Measurements from ENCODE around the gene ALK. TPM values are rescaled to one million over a fixed set of nuclear protein-coding genes. Genes with fewer than 3 reads are reported as not detected.
A peak's percentile ranks its signal among the peaks of the same experiment; 100 is the strongest.

Gene ALK
- total RNA-seq, 1 experiment from 2014 or later, result 14.7 TPM

DNA sequence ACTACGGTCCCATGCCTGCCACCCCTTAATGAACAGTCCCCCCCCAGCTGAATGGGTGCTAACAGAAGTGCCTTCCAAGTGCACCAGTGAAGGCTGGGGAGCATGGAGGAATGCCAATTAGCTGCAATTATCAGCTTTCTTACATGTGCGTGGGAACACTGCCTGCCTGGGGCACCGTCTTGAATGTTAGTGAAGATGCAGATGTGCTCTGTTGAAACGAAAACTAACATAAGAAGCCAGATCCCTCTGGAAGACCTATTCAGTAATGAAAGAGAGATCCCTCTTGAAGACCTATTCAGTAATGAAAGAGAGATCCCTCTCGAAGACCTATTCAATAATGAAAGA lies 651.6 kb downstream of the ALK start:
- H3K9me3 ChIP-seq (ENCODE audit: low read depth, low read length, poor library complexity, severe bottlenecking), result no peaks in the 10 kb centered on the region
- intact Hi-C loops (cut with micrococcal nuclease; ENCODE audit: unreplicated experiment), result no loop called here
- no peaks in the 10 kb centered on the region for H3K27me3 ChIP-seq (replicated peaks; ENCODE audit: insufficient read depth, low read depth, low read length, poor library complexity)
- H3K4me3 ChIP-seq (ENCODE audit: low read depth, low read length, poor library complexity, severe bottlenecking), result no peak overlapping the region
- DNase-seq (ENCODE audit: low spot score), result peak; percentile 93
- H3K27ac ChIP-seq (ENCODE audit: low read depth, low read length, poor library complexity, severe bottlenecking), result peak overlapping the region; percentile 89
- ChIA-PET POLR2A (ENCODE audit: low non-redundant PET) (no interaction called here), CTCF (no interaction called here)
- peaks cover 44% of the 10 kb centered on the region for H3K4me1 ChIP-seq (ENCODE audit: insufficient read depth, low read length, poor library complexity, severe bottlenecking)
- TF ChIP-seq EZH2 (IDR thresholded peaks at IDR 0.05; ENCODE audit: borderline replicate concordance, low read depth, low read length, poor library complexity, severe bottlenecking), result no peak
- BruUV-seq (replicated peaks), result no TSS peak
- no peaks in the 10 kb centered on the region for H3K36me3 ChIP-seq (ENCODE audit: insufficient read depth, low read length, poor library complexity, severe bottlenecking)

DNA sequence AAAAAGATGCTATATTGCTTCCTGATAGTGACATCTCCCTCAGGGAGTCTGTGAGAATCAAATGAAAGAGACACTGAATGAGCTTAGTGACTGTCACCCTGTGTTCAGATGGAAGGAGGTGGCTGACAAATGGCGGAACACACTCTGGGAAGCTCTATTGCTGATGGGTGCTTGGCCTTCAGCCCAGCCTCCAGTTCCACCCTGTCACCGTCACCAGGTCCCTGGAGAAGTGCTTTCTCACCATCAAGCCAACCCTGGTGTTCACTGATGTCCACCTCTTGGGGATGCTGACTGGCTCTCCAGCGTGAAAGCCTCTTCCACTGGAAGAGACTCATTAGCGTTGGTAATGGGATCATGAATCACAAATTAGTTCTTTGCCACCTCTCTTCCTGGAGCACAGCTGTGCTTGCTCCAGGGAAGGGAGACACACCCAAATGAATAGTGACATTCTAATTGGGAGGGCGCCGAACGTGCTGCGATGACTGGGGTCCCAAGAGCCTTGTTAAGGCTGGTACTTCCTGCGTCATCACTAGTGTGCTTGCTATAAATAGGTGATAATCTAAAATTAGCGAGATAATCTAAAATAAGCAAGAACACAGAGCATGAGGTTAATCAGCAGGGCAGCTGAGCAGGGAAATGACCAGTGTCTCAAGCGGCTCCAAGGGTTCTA lies 652.2 kb downstream of the ALK start:
- Histone ChIP-seq H3K4me1 (ENCODE audit: insufficient read depth, low read length, poor library complexity, severe bottlenecking) (peaks cover 44% of the 10 kb centered on the region), H3K4me3 (ENCODE audit: low read depth, low read length, poor library complexity, severe bottlenecking) (no peak overlapping the region), H3K36me3 (ENCODE audit: insufficient read depth, low read length, poor library complexity, severe bottlenecking) (no peaks in the 10 kb centered on the region), H3K27ac (ENCODE audit: low read depth, low read length, poor library complexity, severe bottlenecking) (peak overlapping the region; percentile 89), H3K9me3 (ENCODE audit: low read depth, low read length, poor library complexity, severe bottlenecking) (no peaks in the 10 kb centered on the region), H3K27me3 (replicated peaks; ENCODE audit: insufficient read depth, low read depth, low read length, poor library complexity) (no peaks in the 10 kb centered on the region)
- no TSS peak for BruUV-seq (replicated peaks)
- TF ChIP-seq EZH2 (IDR thresholded peaks at IDR 0.05; ENCODE audit: borderline replicate concordance, low read depth, low read length, poor library complexity, severe bottlenecking) (no peak), CTCF (conservative IDR thresholded peaks at IDR 0.05; ENCODE audit: low read depth, low read length) (no peak)
- ChIA-PET POLR2A (ENCODE audit: low non-redundant PET) (interaction anchor here (0.6 kb wide), 1 partner anchor 615 kb away, joined by 5 read pairs; no protein-coding TSS in a partner anchor), CTCF (no interaction called here)
- intact Hi-C loops (cut with micrococcal nuclease; ENCODE audit: unreplicated experiment), result no loop called here
- DNase-seq (ENCODE audit: low spot score), result peak; percentile 97

DNA sequence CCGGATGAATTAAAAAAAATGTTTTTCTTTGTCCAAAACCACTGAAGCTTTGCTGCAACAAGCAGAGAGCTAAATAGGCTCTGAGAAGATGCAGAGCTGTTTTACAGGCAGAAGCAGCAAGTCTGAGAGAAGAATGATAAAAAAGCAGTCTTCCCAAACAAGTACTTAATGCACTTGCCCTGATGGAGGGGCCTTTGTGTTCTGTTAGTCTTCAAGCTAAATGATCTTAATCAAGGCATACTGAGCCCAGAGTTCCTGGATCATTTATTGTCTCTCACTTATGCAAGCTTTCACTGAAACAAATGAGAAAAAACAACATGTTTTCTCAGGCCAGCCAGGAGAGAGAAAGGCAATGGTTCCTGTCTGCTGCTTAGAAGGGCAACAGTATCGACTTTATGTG lies 653.7 kb downstream of the ALK start:
- H3K9me3 ChIP-seq (ENCODE audit: low read depth, low read length, poor library complexity, severe bottlenecking), result no peaks in the 10 kb centered on the region
- no peak overlapping the region for H3K4me3 ChIP-seq (ENCODE audit: low read depth, low read length, poor library complexity, severe bottlenecking)
- DNase-seq (ENCODE audit: low spot score), result no peak
- peaks cover 48% of the 10 kb centered on the region for H3K4me1 ChIP-seq (ENCODE audit: insufficient read depth, low read length, poor library complexity, severe bottlenecking)
- no peaks in the 10 kb centered on the region for H3K36me3 ChIP-seq (ENCODE audit: insufficient read depth, low read length, poor library complexity, severe bottlenecking)
- no peak for TF ChIP-seq CTCF (conservative IDR thresholded peaks at IDR 0.05; ENCODE audit: low read depth, low read length)
- no peak for TF ChIP-seq EZH2 (IDR thresholded peaks at IDR 0.05; ENCODE audit: borderline replicate concordance, low read depth, low read length, poor library complexity, severe bottlenecking)
- CTCF ChIA-PET, result no interaction called here
- POLR2A ChIA-PET (ENCODE audit: low non-redundant PET), result no interaction called here
- no TSS peak for BruUV-seq (replicated peaks)
- H3K27me3 ChIP-seq (replicated peaks; ENCODE audit: insufficient read depth, low read depth, low read length, poor library complexity), result no peaks in the 10 kb centered on the region
- no peak overlapping the region for H3K27ac ChIP-seq (ENCODE audit: low read depth, low read length, poor library complexity, severe bottlenecking)
- intact Hi-C loops (cut with micrococcal nuclease; ENCODE audit: unreplicated experiment), result no loop called here

- Histone ChIP-seq H3K4me3 (ENCODE audit: low read depth, low read length, poor library complexity, severe bottlenecking) (no peak overlapping the region), H3K4me1 (ENCODE audit: insufficient read depth, low read length, poor library complexity, severe bottlenecking) (peaks cover 36% of the 10 kb centered on the region), H3K27ac (ENCODE audit: low read depth, low read length, poor library complexity, severe bottlenecking) (no peak overlapping the region), H3K9me3 (ENCODE audit: low read depth, low read length, poor library complexity, severe bottlenecking) (no peaks in the 10 kb centered on the region), H3K36me3 (ENCODE audit: insufficient read depth, low read length, poor library complexity, severe bottlenecking) (no peaks in the 10 kb centered on the region), H3K27me3 (replicated peaks; ENCODE audit: insufficient read depth, low read depth, low read length, poor library complexity) (no peaks in the 10 kb centered on the region)
- TF ChIP-seq EZH2 (IDR thresholded peaks at IDR 0.05; ENCODE audit: borderline replicate concordance, low read depth, low read length, poor library complexity, severe bottlenecking) (no peak), CTCF (conservative IDR thresholded peaks at IDR 0.05; ENCODE audit: low read depth, low read length) (no peak)
- CTCF ChIA-PET, result no interaction called here
- no TSS peak for BruUV-seq (replicated peaks)
- no peak for DNase-seq (ENCODE audit: low spot score)
- POLR2A ChIA-PET (ENCODE audit: low non-redundant PET), result no interaction called here
- intact Hi-C loops (cut with micrococcal nuclease; ENCODE audit: unreplicated experiment), result no loop called here
Measured at GRCh38 chr2:29263886-29264285, 657.5 kb downstream of the ALK start.

Measured in A673 (cell line).